Activated gamma-delta T cell (primary cell): ENCODE measurements around the gene FRAS1.
"Not testable (repeated sequence)": the region's sequence is repeated elsewhere in the genome, so short reads cannot be mapped to it uniquely, and the experiment has no call there.

Experiments used
- DNase-seq: peaks from one replicate; lab custom pipeline; 2025; lab: John Stamatoyannopoulos, UW

The FRAS1 gene

GRCh38 chr4:78548889-78549288 lies 491.8 kb downstream of the FRAS1 start:
- DNase-seq: not testable (repeated sequence)

GRCh38 chr4:78551420-78552351 lies 494.6 kb downstream of the FRAS1 start, which contains the start of gene ANXA3:
Gene ANXA3 (plus strand): TSS chr4:78551770. CDS start chr4:78554474, 2,704 bp downstream.
- peak; percentile 6 for DNase-seq

GRCh38 chr4:78552389-78553042 lies 495.4 kb downstream of the FRAS1 start:
- DNase-seq: no peak

GRCh38 chr4:78553043-78553396 lies 495.9 kb downstream of the FRAS1 start:
- DNase-seq: no peak

- no peak for DNase-seq
Observed at GRCh38 chr4:78553529-78554060, 496.5 kb downstream of the FRAS1 start.

GRCh38 chr4:78556665-78557064 lies 499.5 kb downstream of the FRAS1 start:
- no peak for DNase-seq

- no peak for DNase-seq
Observed at GRCh38 chr4:78557841-78558240, 500.7 kb downstream of the FRAS1 start.

- DNase-seq: no peak
Observed at GRCh38 chr4:78558410-78558809, 501.3 kb downstream of the FRAS1 start.

GRCh38 chr4:78560296-78560963 lies 503.3 kb downstream of the FRAS1 start:
- no peak for DNase-seq

- DNase-seq: no peak
Observed at GRCh38 chr4:78561677-78562076, 504.6 kb downstream of the FRAS1 start.

GRCh38 chr4:78562687-78563086 lies 505.6 kb downstream of the FRAS1 start:
- no peak for DNase-seq

- no peak for DNase-seq
Observed at GRCh38 chr4:78565971-78566372, 508.8 kb downstream of the FRAS1 start.

GRCh38 chr4:78566834-78567499 lies 509.8 kb downstream of the FRAS1 start:
- DNase-seq: no peak

- DNase-seq: no peak
Observed at GRCh38 chr4:78567500-78568060, 510.5 kb downstream of the FRAS1 start.

- no peak for DNase-seq
Observed at GRCh38 chr4:78568640-78569305, 511.6 kb downstream of the FRAS1 start.

- DNase-seq: no peak
Observed at GRCh38 chr4:78569306-78569821, 512.2 kb downstream of the FRAS1 start.

- DNase-seq: no peak
Observed at GRCh38 chr4:78570117-78570516, 513.0 kb downstream of the FRAS1 start.

GRCh38 chr4:78571804-78572203 lies 514.7 kb downstream of the FRAS1 start:
- DNase-seq: no peak

- DNase-seq: no peak
Observed at GRCh38 chr4:78578674-78579425, 521.7 kb downstream of the FRAS1 start.

- DNase-seq: no peak
Observed at GRCh38 chr4:78581618-78582017, 524.5 kb downstream of the FRAS1 start.
